Left ventricle myocardium superior (tissue), 1 donor: ENCODE data around the gene ARMH3. TPM values are rescaled to one million over a fixed set of nuclear protein-coding genes. Genes with fewer than 3 reads are reported as not detected.

ENCODE experiments used
- ATAC-seq: fragments of 200-7000 bp; cut with Tn5 transposase; one replicate; pipeline ENCODE4 v1.9.1; 2020; ENCODE audit warnings: mild to moderate bottlenecking, moderate library complexity
- DNase-seq: peaks from one replicate; pipeline ENCODE4 v3.0.0-alpha.2; 2020
- intact Hi-C: fragments of 100-400 bp; cut with micrococcal nuclease; formaldehyde crosslinking; loops from one replicate; pipeline ENCODE4 v1.11.0; 2022
- long read RNA-seq: library from polyadenylated mRNA; unstranded; transcript quantifications from one replicate; pipeline ENCODE4 v2.0.0, GENCODE V29; 2021
- total RNA-seq: library from RNA; stranded (reverse); fragmentation: NEBNext Ultra II Directional; extraction: Animal tissue kit (Norgen Biotek cat#: 25700); gene quantifications from one replicate; pipeline ENCODE4 v1.2.1, GENCODE V29; 2021
- donor health status: DM: no; HTN: yes; CAD: no; lungs with severe emphysema.

Gene ARMH3
- total RNA-seq = 49.0 TPM
- long read RNA-seq, full-length matches to known transcripts = 6 of 61 reads
- long read RNA-seq, partial matches to known transcripts = 48 of 61 reads
- long read RNA-seq, other reads (novel, unspliced or antisense) = 7 of 61 reads

- ATAC-seq = peak; percentile 98
- intact Hi-C loops = no loop called here
- peak; percentile 95 for DNase-seq
Measured at GRCh38 chr10:102055647-102056419, at the start of gene ARMH3. Gene ARMH3 (minus strand): TSS chr10:102056173. CDS start chr10:102040114, 16,059 bp downstream.

- DNase-seq = no peak
- intact Hi-C loops = no loop called here
Measured at GRCh38 chr10:102102421-102102820, 46.4 kb upstream of the ARMH3 start.

GRCh38 chr10:102101152-102101551 lies 45.2 kb upstream of the ARMH3 start:
- DNase-seq (no peak), ATAC-seq (no peak)
- intact Hi-C loops = no loop called here

More at GRCh38 chr10:102102421-102102820, 46.4 kb upstream of the ARMH3 start:
- ATAC-seq = no peak

GRCh38 chr10:102096449-102096848 lies 40.5 kb upstream of the ARMH3 start:
- DNase-seq = no peak
- no peak for ATAC-seq
- intact Hi-C loops = no loop called here

GRCh38 chr10:102090772-102091171 lies 34.8 kb upstream of the ARMH3 start:
- intact Hi-C loops = no loop called here
- ATAC-seq = no peak
- DNase-seq = no peak

GRCh38 chr10:102086196-102086595 lies 30.2 kb upstream of the ARMH3 start:
- intact Hi-C loops = no loop called here
- ATAC-seq (no peak), DNase-seq (no peak)

GRCh38 chr10:102085336-102085735 lies 29.4 kb upstream of the ARMH3 start:
- DNase-seq (no peak), ATAC-seq (no peak)
- intact Hi-C loops = no loop called here

GRCh38 chr10:102083541-102083940 lies 27.6 kb upstream of the ARMH3 start:
- intact Hi-C loops = no loop called here
- no peak for DNase-seq
- ATAC-seq = no peak

GRCh38 chr10:102072673-102073527 lies 16.9 kb upstream of the ARMH3 start:
- DNase-seq (peak; percentile 80), ATAC-seq (peak; percentile 85)
- intact Hi-C loops = no loop called here

- DNase-seq (no peak), ATAC-seq (no peak)
- intact Hi-C loops = no loop called here
Measured at GRCh38 chr10:102069071-102069470, 13.1 kb upstream of the ARMH3 start.

- intact Hi-C loops = no loop called here
- peak; percentile 62 for DNase-seq
- no peak for ATAC-seq
Measured at GRCh38 chr10:102068216-102068615, 12.2 kb upstream of the ARMH3 start.

GRCh38 chr10:102067091-102067916 lies 11.3 kb upstream of the ARMH3 start:
- DNase-seq (no peak), ATAC-seq (no peak)
- intact Hi-C loops = no loop called here

- ATAC-seq (no peak), DNase-seq (no peak)
- intact Hi-C loops = no loop called here
Measured at GRCh38 chr10:102066399-102067088, 10.6 kb upstream of the ARMH3 start.

GRCh38 chr10:102065561-102066398 lies 9.8 kb upstream of the ARMH3 start:
- DNase-seq (peak; percentile 65), ATAC-seq (peak; percentile 64)
- intact Hi-C loops = no loop called here

GRCh38 chr10:102064868-102065560 lies 9.0 kb upstream of the ARMH3 start, which contains the start of gene HPS6:
Gene HPS6 (plus strand): TSS chr10:102065349. CDS start chr10:102065475, 126 bp downstream.
- ATAC-seq = peak; percentile 98
- intact Hi-C loops = no loop called here
- DNase-seq = peak; percentile 96

- intact Hi-C loops = no loop called here
- ATAC-seq (no peak), DNase-seq (no peak)
Measured at GRCh38 chr10:102064503-102064867, 8.5 kb upstream of the ARMH3 start.

- ATAC-seq (no peak), DNase-seq (no peak)
- intact Hi-C loops = no loop called here
Measured at GRCh38 chr10:102059987-102060386, 4.0 kb upstream of the ARMH3 start.
